ENCODE results near the gene OR2B3. TPM values are rescaled to one million over a fixed set of nuclear protein-coding genes. Genes with fewer than 3 reads are reported as not detected.
"Not testable (repeated sequence)": the region's sequence is repeated elsewhere in the genome, so short reads cannot be mapped to it uniquely, and the experiment has no call there.

Gene OR2B3
- not detected for total RNA-seq

- no peak for DNase-seq
- Histone ChIP-seq H3K9me3 (no peaks in the 10 kb centered on the region), H3K36me3 (no peaks in the 10 kb centered on the region), H3K4me3 (no peak within 1 kb of the TSS), H3K27me3 (no peaks in the 10 kb centered on the region), H3K4me1 (no peaks in the 10 kb centered on the region), H3K27ac (no peak within 1 kb of the TSS)
- TF ChIP-seq CTCF (IDR thresholded peaks at IDR 0.05 in 4 of 5, conservative IDR thresholded peaks at IDR 0.05 in 1 of 5) (no peak), POLR2A (IDR thresholded peaks at IDR 0.05) (no peak)
- intact Hi-C loops (cut with DNase I; ENCODE audit: low total_unique reads) (no loop called here), in situ Hi-C loops (cut with MboI; ENCODE audit: low sequenced_read_pairs in 4 of 4) (no loop called here)
- ATAC-seq: no peak
Observed at GRCh38 chr6:29087213-29087612, at the start of gene OR2B3. OR2B3 (minus strand) TSS chr6:29087313; CDS start chr6:29087248, 65 bp downstream.

- Histone ChIP-seq H3K36me3 (no peaks in the 10 kb centered on the region), H3K27ac (no peak overlapping the region), H3K27me3 (no peaks in the 10 kb centered on the region), H3K4me3 (no peak overlapping the region), H3K4me1 (no peaks in the 10 kb centered on the region), H3K9me3 (no peaks in the 10 kb centered on the region)
- TF ChIP-seq CTCF (IDR thresholded peaks at IDR 0.05 in 4 of 5, conservative IDR thresholded peaks at IDR 0.05 in 1 of 5) (no peak), POLR2A (IDR thresholded peaks at IDR 0.05) (no peak)
- no peak for DNase-seq
- in situ Hi-C loops (cut with MboI; ENCODE audit: low sequenced_read_pairs in 4 of 4) (no loop called here), intact Hi-C loops (cut with DNase I; ENCODE audit: low total_unique reads) (no loop called here)
- no peak for ATAC-seq
Observed at GRCh38 chr6:29131691-29132090, 44.6 kb upstream of the OR2B3 start.

- H3K4me3 ChIP-seq: no peak overlapping the region
- in situ Hi-C loops (cut with MboI; ENCODE audit: low sequenced_read_pairs in 4 of 4): no loop called here
- intact Hi-C loops (cut with DNase I; ENCODE audit: low total_unique reads): no loop called here
- DNase-seq (no peak), ATAC-seq (no peak)
- TF ChIP-seq POLR2A (IDR thresholded peaks at IDR 0.05) (no peak), CTCF (IDR thresholded peaks at IDR 0.05 in 4 of 5, conservative IDR thresholded peaks at IDR 0.05 in 1 of 5) (no peak)
- no peaks in the 10 kb centered on the region for H3K4me1 ChIP-seq
- no peak overlapping the region for H3K27ac ChIP-seq
- no peaks in the 10 kb centered on the region for H3K36me3 ChIP-seq
- no peaks in the 10 kb centered on the region for H3K9me3 ChIP-seq
- H3K27me3 ChIP-seq: no peaks in the 10 kb centered on the region
Observed at GRCh38 chr6:29130644-29131043, 43.5 kb upstream of the OR2B3 start.

DNA sequence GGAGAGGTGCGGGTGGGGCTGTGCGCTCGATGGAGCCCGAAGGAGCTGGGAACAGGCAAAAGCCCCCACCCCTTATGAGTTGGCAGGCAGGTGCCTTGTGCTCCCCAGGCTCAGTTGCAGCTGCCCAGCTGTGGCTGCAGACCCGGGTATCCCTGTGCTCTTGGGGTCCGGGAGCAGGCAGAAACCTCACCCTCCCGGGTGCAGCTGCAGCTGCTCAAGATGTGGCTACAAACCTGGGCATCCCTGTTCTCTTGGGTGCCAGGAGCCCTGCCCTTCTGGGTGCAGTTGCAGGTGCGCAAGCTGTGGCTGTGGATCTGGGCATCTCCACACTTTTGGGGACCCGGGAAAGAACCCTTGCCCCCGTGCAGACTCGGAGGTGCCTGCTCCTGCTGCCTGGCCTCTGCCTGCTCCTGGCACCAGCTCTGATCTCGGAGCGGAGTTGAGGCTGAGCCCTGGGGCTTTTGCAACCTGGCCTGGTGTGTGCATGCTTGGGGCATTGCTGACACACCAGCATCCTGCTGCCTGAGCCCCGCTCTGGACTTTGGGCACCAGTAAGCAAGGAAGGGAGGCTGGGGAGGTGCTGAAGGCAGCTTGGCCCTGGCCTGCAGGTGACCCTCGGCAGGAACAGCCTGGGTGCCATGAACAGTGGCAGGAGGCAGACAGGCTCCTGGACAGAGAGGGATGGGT lies 42.4 kb upstream of the OR2B3 start:
- no peak for DNase-seq

GRCh38 chr6:29114964-29115363 lies 27.9 kb upstream of the OR2B3 start:
- H3K9me3 ChIP-seq; in situ Hi-C loops (cut with MboI; ENCODE audit: low sequenced_read_pairs in 4 of 4); ATAC-seq; H3K4me1 ChIP-seq; H3K4me3 ChIP-seq; H3K27me3 ChIP-seq; H3K36me3 ChIP-seq; DNase-seq; H3K27ac ChIP-seq; intact Hi-C loops (cut with DNase I; ENCODE audit: low total_unique reads): not testable (repeated sequence)

More for the DNA sequence above, 42.4 kb upstream of the OR2B3 start:
- in situ Hi-C loops (cut with MboI; ENCODE audit: low sequenced_read_pairs in 4 of 4) (no loop called here), intact Hi-C loops (cut with DNase I; ENCODE audit: low total_unique reads) (no loop called here)
- no peak for ATAC-seq
- Histone ChIP-seq H3K4me1 (no peaks in the 10 kb centered on the region), H3K9me3 (no peaks in the 10 kb centered on the region), H3K36me3 (no peaks in the 10 kb centered on the region), H3K27me3 (no peaks in the 10 kb centered on the region), H3K4me3 (no peak overlapping the region), H3K27ac (no peak overlapping the region)
- TF ChIP-seq POLR2A (IDR thresholded peaks at IDR 0.05): no peak
- TF ChIP-seq CTCF (IDR thresholded peaks at IDR 0.05 in 4 of 5, conservative IDR thresholded peaks at IDR 0.05 in 1 of 5): no peak

All from gastrocnemius medialis (tissue), 4 donors.